ENCODE measurements around the gene SLC13A4. TPM values are rescaled to one million over a fixed set of nuclear protein-coding genes. Genes with fewer than 3 reads are reported as not detected.

SLC13A4 gene
- total RNA-seq, 1 donor from 2014 or later, result not detected

- no peak for DNase-seq (ENCODE audit: low spot score)
- Mint-ChIP-seq H3K27me3 (ENCODE audit: low read depth) (no peaks in the 10 kb centered on the region), H3K9me3 (no peaks in the 10 kb centered on the region), H3K27ac (no peak overlapping the region), H3K4me3 (ENCODE audit: low read depth) (no peak overlapping the region), H3K36me3 (ENCODE audit: low read depth) (no peaks in the 10 kb centered on the region), H3K4me1 (ENCODE audit: low read depth) (no peaks in the 10 kb centered on the region)
- intact Hi-C loops (cut with micrococcal nuclease), result loop anchor here (5.0 kb wide), 1 partner anchor 50 kb away; the partner anchor contains the start of gene STMP1
These were observed 15.7 kb downstream of the SLC13A4 start for GRCh38 chr7:135712182-135712782.

DNA sequence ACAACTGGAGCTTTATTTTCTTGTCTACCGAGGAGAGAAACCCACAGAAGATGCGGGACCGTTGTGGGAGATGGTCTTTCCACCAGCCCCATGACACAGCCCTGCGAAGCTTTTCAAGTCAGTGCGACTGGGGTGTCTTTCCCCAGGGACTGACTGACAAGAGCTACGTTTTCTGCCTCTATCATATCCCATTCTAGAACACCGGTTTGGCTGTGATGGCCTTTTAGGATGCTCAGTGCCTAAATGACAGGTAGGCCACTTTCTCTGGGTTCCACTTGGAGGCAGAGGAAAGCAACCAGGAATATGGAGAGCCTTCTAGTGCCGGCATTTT lies 16.9 kb downstream of the SLC13A4 start:
- no peaks in the 10 kb centered on the region for H3K9me3 Mint-ChIP-seq
- no peak overlapping the region for H3K27ac Mint-ChIP-seq
- no peaks in the 10 kb centered on the region for H3K4me1 Mint-ChIP-seq (ENCODE audit: low read depth)
- no peaks in the 10 kb centered on the region for H3K27me3 Mint-ChIP-seq (ENCODE audit: low read depth)
- intact Hi-C loops (cut with micrococcal nuclease), result loop anchor here (5.0 kb wide), 1 partner anchor 49 kb away; the partner anchor contains the start of gene STMP1
- DNase-seq (ENCODE audit: low spot score), result no peak
- no peak overlapping the region for H3K4me3 Mint-ChIP-seq (ENCODE audit: low read depth)
- no peaks in the 10 kb centered on the region for H3K36me3 Mint-ChIP-seq (ENCODE audit: low read depth)

DNA sequence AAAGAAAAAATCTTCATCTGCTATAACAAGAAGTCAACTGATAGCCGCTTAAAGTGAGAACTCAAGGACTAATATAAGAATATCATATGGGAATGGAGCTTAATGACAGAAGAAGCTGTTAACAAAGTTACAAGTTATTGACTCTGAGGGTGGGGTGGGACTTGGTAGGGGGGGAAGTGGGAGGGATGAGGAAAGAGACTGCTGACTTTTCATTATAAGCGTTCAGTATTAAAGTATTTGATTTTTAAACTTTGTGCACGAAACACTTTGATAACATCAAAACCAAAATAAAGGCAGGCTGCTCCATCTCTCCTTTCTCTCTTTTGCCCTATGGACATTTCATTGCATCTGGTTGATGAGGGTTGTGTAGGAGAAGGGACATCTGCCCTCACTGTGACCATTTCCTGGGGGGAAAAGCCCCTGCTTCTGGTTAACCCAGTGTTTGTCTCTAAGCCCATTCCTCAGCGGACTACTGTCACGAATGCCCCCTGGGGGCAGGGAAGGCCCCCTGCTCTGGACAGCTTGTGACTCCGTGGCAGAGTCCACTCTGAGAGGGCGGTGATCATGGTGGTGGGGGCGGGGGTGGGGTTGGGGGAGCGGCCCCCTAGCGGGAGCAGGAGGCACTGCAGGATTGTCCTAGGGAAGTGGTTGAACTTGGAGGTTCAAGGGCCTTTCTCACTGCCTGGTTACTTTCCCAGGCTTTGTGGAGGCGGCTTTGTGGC lies 17.4 kb downstream of the SLC13A4 start:
- intact Hi-C loops (cut with micrococcal nuclease), result loop anchor here (5.0 kb wide), 1 partner anchor 48 kb away; the partner anchor contains the start of gene STMP1
- Mint-ChIP-seq H3K27me3 (ENCODE audit: low read depth) (no peaks in the 10 kb centered on the region), H3K4me1 (ENCODE audit: low read depth) (no peaks in the 10 kb centered on the region), H3K36me3 (ENCODE audit: low read depth) (no peaks in the 10 kb centered on the region), H3K9me3 (no peaks in the 10 kb centered on the region), H3K27ac (no peak overlapping the region), H3K4me3 (ENCODE audit: low read depth) (no peak overlapping the region)
- DNase-seq (ENCODE audit: low spot score), result no peak

DNA sequence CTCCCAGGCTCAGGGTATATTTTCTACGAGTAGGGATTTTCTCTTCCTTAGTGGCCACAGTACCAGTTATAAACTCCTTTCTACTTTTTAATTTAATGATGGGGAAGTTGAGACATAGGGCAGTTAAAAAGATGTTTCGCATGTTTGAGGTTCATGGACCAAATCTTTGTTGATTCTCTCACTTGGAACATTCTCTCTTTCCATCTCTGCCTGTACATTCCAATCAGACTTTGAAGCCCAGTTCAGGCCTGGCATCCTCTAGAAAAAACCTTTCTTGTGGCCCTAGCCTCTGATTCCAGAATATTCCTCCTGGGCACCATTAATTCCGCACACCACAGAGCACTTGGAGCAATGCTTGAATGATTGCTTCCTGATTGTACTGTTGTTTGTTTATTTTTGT lies 18.5 kb downstream of the SLC13A4 start:
- Mint-ChIP-seq H3K4me1 (ENCODE audit: low read depth) (no peaks in the 10 kb centered on the region), H3K9me3 (no peaks in the 10 kb centered on the region), H3K27me3 (ENCODE audit: low read depth) (no peaks in the 10 kb centered on the region), H3K27ac (no peak overlapping the region), H3K36me3 (ENCODE audit: low read depth) (no peaks in the 10 kb centered on the region), H3K4me3 (ENCODE audit: low read depth) (no peak overlapping the region)
- no peak for DNase-seq (ENCODE audit: low spot score)
- intact Hi-C loops (cut with micrococcal nuclease), result no loop called here

DNA sequence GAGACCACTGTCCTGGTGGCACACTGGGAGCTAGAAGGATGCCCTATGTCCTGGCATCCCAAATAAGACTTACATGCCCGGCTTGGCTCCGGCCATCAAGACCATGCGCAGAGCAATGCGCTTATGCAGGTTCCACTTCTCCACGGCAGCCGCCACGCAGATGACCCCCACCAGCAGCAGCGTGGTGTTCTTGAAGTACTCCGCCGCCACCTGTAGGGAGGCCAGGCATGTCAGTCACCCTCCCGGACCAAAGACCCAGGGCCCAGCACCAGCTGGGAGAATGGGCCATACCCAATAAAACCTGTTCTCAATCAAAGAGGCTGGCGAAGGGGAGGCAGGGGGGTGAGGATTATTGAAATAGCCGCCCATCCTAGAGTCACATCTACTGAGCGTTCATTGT lies 19.9 kb downstream of the SLC13A4 start:
- intact Hi-C loops (cut with micrococcal nuclease), result no loop called here

DNA sequence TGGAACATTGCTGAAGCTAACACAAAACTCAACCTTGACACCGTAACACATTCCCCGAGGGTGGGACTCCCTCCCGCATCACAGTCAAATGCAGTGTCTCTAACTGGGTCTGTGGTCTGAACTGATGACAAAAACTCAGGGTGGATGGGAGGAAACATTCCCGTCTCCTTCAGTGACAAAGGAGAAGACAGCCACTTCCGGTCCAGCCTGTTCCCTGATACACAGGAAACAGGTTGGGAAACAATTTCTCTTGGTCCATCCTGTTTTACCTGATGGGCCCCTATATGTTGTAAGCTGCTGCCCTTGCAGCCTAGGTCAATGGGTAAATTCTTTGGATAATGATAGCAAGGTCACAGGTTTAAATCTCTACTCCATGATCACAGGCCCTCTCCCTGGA lies 20.4 kb downstream of the SLC13A4 start:
- no peaks in the 10 kb centered on the region for H3K4me1 Mint-ChIP-seq (ENCODE audit: low read depth)
- no peaks in the 10 kb centered on the region for H3K9me3 Mint-ChIP-seq
- no peak for DNase-seq (ENCODE audit: low spot score)
- no peaks in the 10 kb centered on the region for H3K27me3 Mint-ChIP-seq (ENCODE audit: low read depth)
- no peak overlapping the region for H3K4me3 Mint-ChIP-seq (ENCODE audit: low read depth)
- no peaks in the 10 kb centered on the region for H3K36me3 Mint-ChIP-seq (ENCODE audit: low read depth)
- intact Hi-C loops (cut with micrococcal nuclease), result no loop called here
- no peak overlapping the region for H3K27ac Mint-ChIP-seq

More for the DNA sequence above, 19.9 kb downstream of the SLC13A4 start:
- Mint-ChIP-seq H3K4me1 (ENCODE audit: low read depth) (no peaks in the 10 kb centered on the region), H3K4me3 (ENCODE audit: low read depth) (no peak overlapping the region), H3K27ac (no peak overlapping the region), H3K36me3 (ENCODE audit: low read depth) (no peaks in the 10 kb centered on the region), H3K27me3 (ENCODE audit: low read depth) (no peaks in the 10 kb centered on the region), H3K9me3 (no peaks in the 10 kb centered on the region)
- DNase-seq (ENCODE audit: low spot score), result no peak

DNA sequence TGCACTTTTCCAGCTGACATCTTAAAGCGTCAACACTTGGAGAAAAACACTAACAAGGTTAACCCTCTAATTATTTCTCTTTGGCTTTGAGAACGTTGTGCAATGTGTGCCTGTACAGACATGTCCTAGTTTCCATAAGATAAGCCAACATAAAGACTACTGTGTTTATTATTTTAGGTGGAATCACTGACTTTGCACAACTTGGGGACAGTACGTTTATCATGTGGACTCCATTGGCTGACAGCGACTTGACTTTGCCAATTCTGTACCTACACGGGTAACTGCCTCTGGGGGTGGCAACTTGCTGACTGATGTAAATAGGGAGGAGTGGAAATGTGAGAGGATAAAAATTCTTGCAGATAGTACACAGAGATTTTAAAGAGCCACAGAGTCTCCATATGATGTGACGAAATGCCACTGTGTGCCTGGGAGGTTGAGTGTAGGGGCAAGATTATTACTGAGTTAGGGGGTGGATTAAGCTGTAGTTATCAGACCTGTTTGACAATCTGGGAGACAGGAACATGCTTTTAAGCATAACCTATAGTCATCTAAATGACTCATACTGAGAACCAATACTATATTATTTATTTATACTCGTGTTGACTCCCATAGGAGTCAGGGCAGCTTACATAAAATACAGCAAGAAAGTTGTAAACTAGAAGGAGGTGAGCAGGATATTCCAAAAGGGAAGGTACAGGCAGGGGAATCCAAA lies 21.0 kb downstream of the SLC13A4 start:
- Mint-ChIP-seq H3K27ac (no peak overlapping the region), H3K36me3 (ENCODE audit: low read depth) (no peaks in the 10 kb centered on the region)
- intact Hi-C loops (cut with micrococcal nuclease), result no loop called here

GRCh38 chr7:135706038-135706742 lies 21.8 kb downstream of the SLC13A4 start:
- no peaks in the 10 kb centered on the region for H3K4me1 Mint-ChIP-seq (ENCODE audit: low read depth)
- no peaks in the 10 kb centered on the region for H3K36me3 Mint-ChIP-seq (ENCODE audit: low read depth)
- no peak overlapping the region for H3K4me3 Mint-ChIP-seq (ENCODE audit: low read depth)
- H3K27me3 Mint-ChIP-seq (ENCODE audit: low read depth), result no peaks in the 10 kb centered on the region
- no peak for DNase-seq (ENCODE audit: low spot score)
- no peak overlapping the region for H3K27ac Mint-ChIP-seq
- H3K9me3 Mint-ChIP-seq, result no peaks in the 10 kb centered on the region
- intact Hi-C loops (cut with micrococcal nuclease), result no loop called here

More for the DNA sequence above, 21.0 kb downstream of the SLC13A4 start:
- H3K27me3 Mint-ChIP-seq (ENCODE audit: low read depth), result no peaks in the 10 kb centered on the region
- no peak overlapping the region for H3K4me3 Mint-ChIP-seq (ENCODE audit: low read depth)
- no peak for DNase-seq (ENCODE audit: low spot score)
- H3K4me1 Mint-ChIP-seq (ENCODE audit: low read depth), result no peaks in the 10 kb centered on the region
- no peaks in the 10 kb centered on the region for H3K9me3 Mint-ChIP-seq

DNA sequence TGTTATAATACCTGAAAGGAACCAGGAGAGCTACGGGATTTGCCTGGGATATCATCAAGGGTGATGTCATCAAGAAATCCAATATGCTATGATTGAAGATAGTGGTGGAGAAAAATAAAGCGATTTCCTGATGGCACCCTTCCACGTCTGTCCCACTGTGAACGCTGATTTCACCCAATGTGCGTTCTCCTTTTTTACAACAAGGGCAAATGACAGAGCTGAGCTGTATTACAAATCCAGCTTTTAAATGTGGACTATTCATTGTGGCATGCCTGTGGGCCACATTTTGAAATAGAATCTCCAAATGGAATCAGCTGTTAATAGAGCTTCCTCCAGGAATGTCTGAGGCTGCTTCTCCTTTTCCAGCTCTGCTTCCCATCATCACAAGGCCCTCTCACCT lies 23.3 kb downstream of the SLC13A4 start:
- no peak overlapping the region for H3K27ac Mint-ChIP-seq
- DNase-seq (ENCODE audit: low spot score), result no peak
- no peaks in the 10 kb centered on the region for H3K36me3 Mint-ChIP-seq (ENCODE audit: low read depth)
- H3K9me3 Mint-ChIP-seq, result no peaks in the 10 kb centered on the region
- intact Hi-C loops (cut with micrococcal nuclease), result no loop called here
- no peaks in the 10 kb centered on the region for H3K27me3 Mint-ChIP-seq (ENCODE audit: low read depth)
- H3K4me3 Mint-ChIP-seq (ENCODE audit: low read depth), result no peak overlapping the region
- no peaks in the 10 kb centered on the region for H3K4me1 Mint-ChIP-seq (ENCODE audit: low read depth)

DNA sequence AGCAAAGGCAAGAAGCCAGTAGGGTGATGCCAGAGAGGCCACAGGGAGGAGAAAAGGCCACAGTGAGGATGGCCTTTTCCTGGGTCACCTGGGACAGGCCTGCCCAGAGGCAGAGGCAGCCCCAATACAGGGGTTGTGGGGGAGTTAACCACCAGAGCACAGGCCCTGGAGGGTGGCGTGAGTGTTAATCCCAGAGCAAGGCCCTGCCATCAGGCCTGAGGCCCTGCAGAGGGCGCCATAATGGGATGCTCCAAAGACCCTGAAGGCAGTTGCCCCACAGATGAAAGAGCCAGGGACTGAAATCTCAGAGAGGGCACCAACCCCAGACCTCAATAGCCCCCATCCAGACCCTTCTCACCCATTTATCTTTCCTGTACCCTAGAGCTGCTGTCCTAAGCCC lies 23.9 kb downstream of the SLC13A4 start:
- intact Hi-C loops (cut with micrococcal nuclease), result no loop called here
- no peak overlapping the region for H3K4me3 Mint-ChIP-seq (ENCODE audit: low read depth)
- no peaks in the 10 kb centered on the region for H3K36me3 Mint-ChIP-seq (ENCODE audit: low read depth)
- H3K27me3 Mint-ChIP-seq (ENCODE audit: low read depth), result no peaks in the 10 kb centered on the region
- no peak overlapping the region for H3K27ac Mint-ChIP-seq
- no peaks in the 10 kb centered on the region for H3K9me3 Mint-ChIP-seq
- no peak for DNase-seq (ENCODE audit: low spot score)
- no peaks in the 10 kb centered on the region for H3K4me1 Mint-ChIP-seq (ENCODE audit: low read depth)

- Mint-ChIP-seq H3K4me3 (ENCODE audit: low read depth) (no peak overlapping the region), H3K9me3 (no peaks in the 10 kb centered on the region)
- DNase-seq (ENCODE audit: low spot score), result no peak
These were observed 30.5 kb downstream of the SLC13A4 start for GRCh38 chr7:135697276-135698049.

DNA sequence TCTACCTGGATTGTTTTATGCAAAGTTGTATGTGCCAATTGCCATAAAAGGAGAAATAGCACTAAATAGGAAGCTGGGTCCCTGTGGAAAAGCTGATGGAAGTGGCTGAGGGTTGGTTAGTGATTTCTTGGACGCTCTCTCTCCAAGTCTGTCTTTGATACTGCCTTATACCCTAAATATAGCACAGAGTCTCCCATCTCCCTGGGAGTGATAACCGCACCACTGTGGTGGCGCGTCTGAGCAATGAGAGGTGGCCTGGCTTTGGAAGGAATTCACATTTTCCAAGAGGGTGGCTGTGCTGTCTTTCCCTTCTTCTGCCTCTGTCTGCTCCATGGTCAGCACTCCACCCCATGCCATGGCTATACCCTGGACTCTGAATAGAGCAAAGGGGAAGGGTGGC lies 34.4 kb downstream of the SLC13A4 start:
- no peaks in the 10 kb centered on the region for H3K36me3 Mint-ChIP-seq (ENCODE audit: low read depth)
- H3K4me1 Mint-ChIP-seq (ENCODE audit: low read depth), result no peaks in the 10 kb centered on the region
- intact Hi-C loops (cut with micrococcal nuclease), result no loop called here
- no peak for DNase-seq (ENCODE audit: low spot score)
- H3K27me3 Mint-ChIP-seq (ENCODE audit: low read depth), result no peaks in the 10 kb centered on the region
- no peak overlapping the region for H3K4me3 Mint-ChIP-seq (ENCODE audit: low read depth)
- H3K27ac Mint-ChIP-seq, result no peak overlapping the region
- no peaks in the 10 kb centered on the region for H3K9me3 Mint-ChIP-seq

More at GRCh38 chr7:135697276-135698049, 30.5 kb downstream of the SLC13A4 start:
- intact Hi-C loops (cut with micrococcal nuclease), result no loop called here
- Mint-ChIP-seq H3K27me3 (ENCODE audit: low read depth) (no peaks in the 10 kb centered on the region), H3K4me1 (ENCODE audit: low read depth) (no peaks in the 10 kb centered on the region), H3K36me3 (ENCODE audit: low read depth) (no peaks in the 10 kb centered on the region), H3K27ac (no peak overlapping the region)
